ENCODE results near the gene GATA5.

Gene GATA5

GRCh38 chr20:62475772-62476055 lies at the start of gene GATA5:
GATA5 (minus strand) TSS chr20:62475995; CDS start chr20:62475521, 474 bp downstream.
- DNase-seq (ENCODE audit: low spot score), result no peak

- DNase-seq (ENCODE audit: low spot score), result no peak
These were observed 49.2 kb upstream of the GATA5 start for GRCh38 chr20:62525014-62525413.

GRCh38 chr20:62524505-62524911 lies 48.7 kb upstream of the GATA5 start:
- no peak for DNase-seq (ENCODE audit: low spot score)

- no peak for DNase-seq (ENCODE audit: low spot score)
These were observed 47.8 kb upstream of the GATA5 start for GRCh38 chr20:62523473-62524203.

- DNase-seq (ENCODE audit: low spot score), result no peak
These were observed 47.1 kb upstream of the GATA5 start for GRCh38 chr20:62522748-62523396.

GRCh38 chr20:62519826-62520225 lies 44.0 kb upstream of the GATA5 start:
- DNase-seq (ENCODE audit: low spot score), result no peak

- no peak for DNase-seq (ENCODE audit: low spot score)
These were observed 43.1 kb upstream of the GATA5 start for GRCh38 chr20:62518911-62519310.

- DNase-seq (ENCODE audit: low spot score), result no peak
These were observed 42.3 kb upstream of the GATA5 start for GRCh38 chr20:62517901-62518610.

- no peak for DNase-seq (ENCODE audit: low spot score)
These were observed 41.4 kb upstream of the GATA5 start for GRCh38 chr20:62517168-62517567.

GRCh38 chr20:62516338-62516737 lies 40.5 kb upstream of the GATA5 start:
- no peak for DNase-seq (ENCODE audit: low spot score)

- DNase-seq (ENCODE audit: low spot score), result no peak
These were observed 40.0 kb upstream of the GATA5 start for GRCh38 chr20:62515826-62516225.

GRCh38 chr20:62515280-62515679 lies 39.5 kb upstream of the GATA5 start:
- DNase-seq (ENCODE audit: low spot score), result no peak

GRCh38 chr20:62513991-62514390 lies 38.2 kb upstream of the GATA5 start:
- no peak for DNase-seq (ENCODE audit: low spot score)

GRCh38 chr20:62511915-62512610 lies 36.3 kb upstream of the GATA5 start:
- no peak for DNase-seq (ENCODE audit: low spot score)

- no peak for DNase-seq (ENCODE audit: low spot score)
These were observed 35.6 kb upstream of the GATA5 start for GRCh38 chr20:62511300-62511914.

GRCh38 chr20:62508641-62509051 lies 32.9 kb upstream of the GATA5 start:
- DNase-seq (ENCODE audit: low spot score), result no peak

- DNase-seq (ENCODE audit: low spot score), result no peak
These were observed 32.3 kb upstream of the GATA5 start for GRCh38 chr20:62507991-62508640.

- DNase-seq (ENCODE audit: low spot score), result no peak
These were observed 31.5 kb upstream of the GATA5 start for GRCh38 chr20:62507323-62507722.

GRCh38 chr20:62506791-62507190 lies 31.0 kb upstream of the GATA5 start:
- no peak for DNase-seq (ENCODE audit: low spot score)

GRCh38 chr20:62506087-62506486 lies 30.3 kb upstream of the GATA5 start:
- no peak for DNase-seq (ENCODE audit: low spot score)

- DNase-seq (ENCODE audit: low spot score), result no peak
These were observed 29.7 kb upstream of the GATA5 start for GRCh38 chr20:62505337-62506045.

All from hematopoietic multipotent progenitor cell treated with erythropoietin and hydrocortisone succinate and interleukin-3 and kit ligand, for 17 days (in vitro differentiated cells).